HL-60 (cell line): ENCODE results near the gene AMFR.

Experiments used
- CTCF ChIP-seq: IDR thresholded peaks from one replicate; pipeline ENCODE4 v1.5.1; 2011; ENCODE audit warnings: low read length, control low read depth, inconsistent platforms; ENCODE audit not compliant: insufficient read depth
- GABPA ChIP-seq: IDR thresholded peaks from 2 replicates; pipeline ENCODE4 v1.6.1; 2012; ENCODE audit warnings: low read depth
- POLR2AphosphoS5 ChIP-seq: IDR thresholded peaks from 2 replicates; pipeline ENCODE4 v1.6.1; 2012; ENCODE audit warnings: low read depth
- REST ChIP-seq: IDR thresholded peaks from 2 replicates; pipeline ENCODE4 v1.6.1; 2012; ENCODE audit warnings: low read depth; ENCODE audit not compliant: insufficient replicate concordance

- TF ChIP-seq CTCF: no peak
- TF ChIP-seq REST: no peak
- no peak for TF ChIP-seq POLR2AphosphoS5
- no peak for TF ChIP-seq GABPA
These were observed 61.4 kb downstream of the AMFR start for GRCh38 chr16:56363781-56364565.
